HEK293 (cell line): Measurements from ENCODE around the gene SAYSD1.

Source experiments
- GLI2 ChIP-seq: fragments of 450-650 bp; formaldehyde crosslinking; IDR thresholded peaks from 2 replicates; pipeline ENCODE4; 2017; ENCODE audit warnings: missing biosample characterization, missing genetic modification characterization, low read depth, borderline replicate concordance
- MEIS1 ChIP-seq: sonication (generic); formaldehyde crosslinking; IDR thresholded peaks from 2 replicates; pipeline ENCODE4 v1.8.1; 2022; ENCODE audit warnings: missing genetic modification reagents, mild to moderate bottlenecking, borderline replicate concordance
- SCRT2 ChIP-seq: fragments of 450-650 bp; formaldehyde crosslinking; IDR thresholded peaks from 2 replicates; pipeline ENCODE4 v1.5.1; 2016; ENCODE audit warnings: missing biosample characterization, missing genetic modification characterization
- TRIM28 ChIP-seq: IDR thresholded peaks from 2 replicates; pipeline ENCODE4 v1.6.1; 2011; ENCODE audit warnings: low read length, control low read depth, borderline replicate concordance
- ZBTB21 ChIP-seq: fragments of 450-650 bp; formaldehyde crosslinking; IDR thresholded peaks from 2 replicates; pipeline ENCODE4 v1.5.1; 2017; ENCODE audit warnings: missing biosample characterization, missing genetic modification characterization
- ZBTB48 ChIP-seq: fragments of 450-650 bp; formaldehyde crosslinking; IDR thresholded peaks from 2 replicates; pipeline ENCODE4 v1.5.1; 2016; ENCODE audit warnings: missing biosample characterization, missing genetic modification characterization
- ZFP37 ChIP-seq: fragments of 450-650 bp; formaldehyde crosslinking; IDR thresholded peaks from 2 replicates; pipeline ENCODE4 v1.5.1; 2016; ENCODE audit warnings: missing biosample characterization, missing genetic modification characterization
- ZIC2 ChIP-seq: fragments of 450-650 bp; formaldehyde crosslinking; IDR thresholded peaks from 2 replicates; pipeline ENCODE4 v1.5.1; 2016; ENCODE audit warnings: missing biosample characterization, missing genetic modification characterization
- ZNF114 ChIP-seq: fragments of 450-650 bp; formaldehyde crosslinking; IDR thresholded peaks from 2 replicates; pipeline ENCODE4 v1.5.0; 2017; ENCODE audit warnings: missing biosample characterization, missing genetic modification characterization
- ZNF121 ChIP-seq: fragments of 450-650 bp; formaldehyde crosslinking; IDR thresholded peaks from 2 replicates; pipeline ENCODE4 v1.5.1; 2016; ENCODE audit warnings: missing biosample characterization, missing genetic modification characterization
- ZNF169 ChIP-seq: fragments of 450-650 bp; formaldehyde crosslinking; IDR thresholded peaks from 2 replicates; pipeline ENCODE4 v1.5.1; 2016; ENCODE audit warnings: missing biosample characterization, missing genetic modification characterization
- ZNF174 ChIP-seq: fragments of 450-650 bp; formaldehyde crosslinking; IDR thresholded peaks from 2 replicates; pipeline ENCODE4 v1.5.0; 2017; ENCODE audit warnings: missing biosample characterization, mild to moderate bottlenecking, missing genetic modification characterization
- ZNF202 ChIP-seq: fragments of 450-650 bp; formaldehyde crosslinking; IDR thresholded peaks from 2 replicates; pipeline ENCODE4 v1.5.1; 2016; ENCODE audit warnings: missing biosample characterization, missing genetic modification characterization, borderline replicate concordance
- ZNF501 ChIP-seq: fragments of 450-650 bp; formaldehyde crosslinking; IDR thresholded peaks from 2 replicates; pipeline ENCODE4 v1.5.1; 2016; ENCODE audit warnings: missing biosample characterization, missing genetic modification characterization
- ZNF529 ChIP-seq: fragments of 450-650 bp; formaldehyde crosslinking; IDR thresholded peaks from 2 replicates; pipeline ENCODE4 v1.5.1; 2017; ENCODE audit warnings: missing genetic modification characterization, missing biosample characterization; ENCODE audit not compliant: insufficient replicate concordance
- ZNF558 ChIP-seq: fragments of 450-650 bp; formaldehyde crosslinking; IDR thresholded peaks from 2 replicates; pipeline ENCODE4 v1.5.1; 2016; ENCODE audit warnings: missing biosample characterization, missing genetic modification characterization
- ZNF585B ChIP-seq: fragments of 450-650 bp; formaldehyde crosslinking; IDR thresholded peaks from 2 replicates; pipeline ENCODE4 v1.5.1; 2016; ENCODE audit warnings: missing biosample characterization, missing genetic modification characterization
- ZNF677 ChIP-seq: fragments of 450-650 bp; IDR thresholded peaks from 2 replicates; pipeline ENCODE4 v1.5.0; 2018; ENCODE audit warnings: missing biosample characterization, mild to moderate bottlenecking, missing genetic modification characterization, moderate library complexity
- TF ChIP-seq, protein P1 (sequence below): fragments of 450-650 bp; formaldehyde crosslinking; IDR thresholded peaks from 2 replicates; pipeline ENCODE4 v1.5.1; 2016; ENCODE audit warnings: missing biosample characterization, missing genetic modification characterization
- TF ChIP-seq, protein P2 (sequence below): fragments of 450-650 bp; IDR thresholded peaks from 2 replicates; pipeline ENCODE4 v1.5.1; 2018; ENCODE audit warnings: missing biosample characterization, mild to moderate bottlenecking, missing genetic modification characterization
- TF ChIP-seq, protein P3 (sequence below): fragments of 450-650 bp; formaldehyde crosslinking; IDR thresholded peaks from 2 replicates; pipeline ENCODE4 v1.5.1; 2017; ENCODE audit warnings: missing biosample characterization, missing genetic modification characterization
- TF ChIP-seq, protein P4 (sequence below): fragments of 450-650 bp; formaldehyde crosslinking; IDR thresholded peaks from 2 replicates; pipeline ENCODE4 v1.5.1; 2016; ENCODE audit warnings: missing biosample characterization, missing genetic modification characterization
- TF ChIP-seq, protein P5 (sequence below): fragments of 450-650 bp; formaldehyde crosslinking; IDR thresholded peaks from 2 replicates; pipeline ENCODE4 v1.5.1; 2016; ENCODE audit warnings: missing biosample characterization, missing genetic modification characterization

Gene SAYSD1

GRCh38 chr6:39114704-39115599, at the start of gene SAYSD1 (continued):
- TF ChIP-seq, protein P1, sequence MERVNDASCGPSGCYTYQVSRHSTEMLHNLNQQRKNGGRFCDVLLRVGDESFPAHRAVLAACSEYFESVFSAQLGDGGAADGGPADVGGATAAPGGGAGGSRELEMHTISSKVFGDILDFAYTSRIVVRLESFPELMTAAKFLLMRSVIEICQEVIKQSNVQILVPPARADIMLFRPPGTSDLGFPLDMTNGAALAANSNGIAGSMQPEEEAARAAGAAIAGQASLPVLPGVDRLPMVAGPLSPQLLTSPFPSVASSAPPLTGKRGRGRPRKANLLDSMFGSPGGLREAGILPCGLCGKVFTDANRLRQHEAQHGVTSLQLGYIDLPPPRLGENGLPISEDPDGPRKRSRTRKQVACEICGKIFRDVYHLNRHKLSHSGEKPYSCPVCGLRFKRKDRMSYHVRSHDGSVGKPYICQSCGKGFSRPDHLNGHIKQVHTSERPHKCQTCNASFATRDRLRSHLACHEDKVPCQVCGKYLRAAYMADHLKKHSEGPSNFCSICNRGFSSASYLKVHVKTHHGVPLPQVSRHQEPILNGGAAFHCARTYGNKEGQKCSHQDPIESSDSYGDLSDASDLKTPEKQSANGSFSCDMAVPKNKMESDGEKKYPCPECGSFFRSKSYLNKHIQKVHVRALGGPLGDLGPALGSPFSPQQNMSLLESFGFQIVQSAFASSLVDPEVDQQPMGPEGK, result peak; percentile 92
- no peak; the same call in 1 of the 2 replicates for TF ChIP-seq ZNF585B (tag by site-specific recombination)
- TF ChIP-seq MEIS1 (CRISPR knock-in tag), result no peak
- TF ChIP-seq, protein P2, sequence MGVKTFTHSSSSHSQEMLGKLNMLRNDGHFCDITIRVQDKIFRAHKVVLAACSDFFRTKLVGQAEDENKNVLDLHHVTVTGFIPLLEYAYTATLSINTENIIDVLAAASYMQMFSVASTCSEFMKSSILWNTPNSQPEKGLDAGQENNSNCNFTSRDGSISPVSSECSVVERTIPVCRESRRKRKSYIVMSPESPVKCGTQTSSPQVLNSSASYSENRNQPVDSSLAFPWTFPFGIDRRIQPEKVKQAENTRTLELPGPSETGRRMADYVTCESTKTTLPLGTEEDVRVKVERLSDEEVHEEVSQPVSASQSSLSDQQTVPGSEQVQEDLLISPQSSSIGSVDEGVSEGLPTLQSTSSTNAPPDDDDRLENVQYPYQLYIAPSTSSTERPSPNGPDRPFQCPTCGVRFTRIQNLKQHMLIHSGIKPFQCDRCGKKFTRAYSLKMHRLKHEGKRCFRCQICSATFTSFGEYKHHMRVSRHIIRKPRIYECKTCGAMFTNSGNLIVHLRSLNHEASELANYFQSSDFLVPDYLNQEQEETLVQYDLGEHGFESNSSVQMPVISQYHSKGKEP (tag by site-specific recombination), result 0 out of 2 replicates have a peak, but pooled peaks have one; percentile 48
- TF ChIP-seq ZIC2, result peak; percentile 88
- peak; percentile 59; the same call in 1 of the 2 replicates for TF ChIP-seq ZNF121
- TF ChIP-seq, protein P3, sequence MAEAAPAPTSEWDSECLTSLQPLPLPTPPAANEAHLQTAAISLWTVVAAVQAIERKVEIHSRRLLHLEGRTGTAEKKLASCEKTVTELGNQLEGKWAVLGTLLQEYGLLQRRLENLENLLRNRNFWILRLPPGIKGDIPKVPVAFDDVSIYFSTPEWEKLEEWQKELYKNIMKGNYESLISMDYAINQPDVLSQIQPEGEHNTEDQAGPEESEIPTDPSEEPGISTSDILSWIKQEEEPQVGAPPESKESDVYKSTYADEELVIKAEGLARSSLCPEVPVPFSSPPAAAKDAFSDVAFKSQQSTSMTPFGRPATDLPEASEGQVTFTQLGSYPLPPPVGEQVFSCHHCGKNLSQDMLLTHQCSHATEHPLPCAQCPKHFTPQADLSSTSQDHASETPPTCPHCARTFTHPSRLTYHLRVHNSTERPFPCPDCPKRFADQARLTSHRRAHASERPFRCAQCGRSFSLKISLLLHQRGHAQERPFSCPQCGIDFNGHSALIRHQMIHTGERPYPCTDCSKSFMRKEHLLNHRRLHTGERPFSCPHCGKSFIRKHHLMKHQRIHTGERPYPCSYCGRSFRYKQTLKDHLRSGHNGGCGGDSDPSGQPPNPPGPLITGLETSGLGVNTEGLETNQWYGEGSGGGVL (tag by site-specific recombination), result no peak
- TF ChIP-seq ZNF174 (tag by site-specific recombination), result no peak
- TF ChIP-seq TRIM28, result no peak
- 0 out of 2 replicates have a peak, but pooled peaks have one; percentile 18 for TF ChIP-seq ZBTB21 (tag by site-specific recombination)
- TF ChIP-seq, protein P4, sequence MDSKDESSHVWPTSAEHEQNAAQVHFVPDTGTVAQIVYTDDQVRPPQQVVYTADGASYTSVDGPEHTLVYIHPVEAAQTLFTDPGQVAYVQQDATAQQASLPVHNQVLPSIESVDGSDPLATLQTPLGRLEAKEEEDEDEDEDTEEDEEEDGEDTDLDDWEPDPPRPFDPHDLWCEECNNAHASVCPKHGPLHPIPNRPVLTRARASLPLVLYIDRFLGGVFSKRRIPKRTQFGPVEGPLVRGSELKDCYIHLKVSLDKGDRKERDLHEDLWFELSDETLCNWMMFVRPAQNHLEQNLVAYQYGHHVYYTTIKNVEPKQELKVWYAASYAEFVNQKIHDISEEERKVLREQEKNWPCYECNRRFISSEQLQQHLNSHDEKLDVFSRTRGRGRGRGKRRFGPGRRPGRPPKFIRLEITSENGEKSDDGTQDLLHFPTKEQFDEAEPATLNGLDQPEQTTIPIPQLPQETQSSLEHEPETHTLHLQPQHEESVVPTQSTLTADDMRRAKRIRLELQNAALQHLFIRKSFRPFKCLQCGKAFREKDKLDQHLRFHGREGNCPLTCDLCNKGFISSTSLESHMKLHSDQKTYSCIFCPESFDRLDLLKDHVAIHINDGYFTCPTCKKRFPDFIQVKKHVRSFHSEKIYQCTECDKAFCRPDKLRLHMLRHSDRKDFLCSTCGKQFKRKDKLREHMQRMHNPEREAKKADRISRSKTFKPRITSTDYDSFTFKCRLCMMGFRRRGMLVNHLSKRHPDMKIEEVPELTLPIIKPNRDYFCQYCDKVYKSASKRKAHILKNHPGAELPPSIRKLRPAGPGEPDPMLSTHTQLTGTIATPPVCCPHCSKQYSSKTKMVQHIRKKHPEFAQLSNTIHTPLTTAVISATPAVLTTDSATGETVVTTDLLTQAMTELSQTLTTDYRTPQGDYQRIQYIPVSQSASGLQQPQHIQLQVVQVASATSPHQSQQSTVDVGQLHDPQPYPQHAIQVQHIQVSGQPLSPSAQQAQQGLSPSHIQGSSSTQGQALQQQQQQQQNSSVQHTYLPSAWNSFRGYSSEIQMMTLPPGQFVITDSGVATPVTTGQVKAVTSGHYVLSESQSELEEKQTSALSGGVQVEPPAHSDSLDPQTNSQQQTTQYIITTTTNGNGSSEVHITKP, result peak; percentile 70
- TF ChIP-seq ZNF558 (tag by site-specific recombination), result no peak
- peak; percentile 98 for TF ChIP-seq ZNF501
- no peak for TF ChIP-seq ZNF202 (tag by site-specific recombination)
- peak; percentile 67; the same call in 1 of the 2 replicates for TF ChIP-seq ZBTB48 (tag by site-specific recombination)
- no peak; the same call in none of the 2 replicates for TF ChIP-seq ZFP37 (tag by site-specific recombination)
- TF ChIP-seq SCRT2 (tag by site-specific recombination), result no peak
- TF ChIP-seq, protein P5, sequence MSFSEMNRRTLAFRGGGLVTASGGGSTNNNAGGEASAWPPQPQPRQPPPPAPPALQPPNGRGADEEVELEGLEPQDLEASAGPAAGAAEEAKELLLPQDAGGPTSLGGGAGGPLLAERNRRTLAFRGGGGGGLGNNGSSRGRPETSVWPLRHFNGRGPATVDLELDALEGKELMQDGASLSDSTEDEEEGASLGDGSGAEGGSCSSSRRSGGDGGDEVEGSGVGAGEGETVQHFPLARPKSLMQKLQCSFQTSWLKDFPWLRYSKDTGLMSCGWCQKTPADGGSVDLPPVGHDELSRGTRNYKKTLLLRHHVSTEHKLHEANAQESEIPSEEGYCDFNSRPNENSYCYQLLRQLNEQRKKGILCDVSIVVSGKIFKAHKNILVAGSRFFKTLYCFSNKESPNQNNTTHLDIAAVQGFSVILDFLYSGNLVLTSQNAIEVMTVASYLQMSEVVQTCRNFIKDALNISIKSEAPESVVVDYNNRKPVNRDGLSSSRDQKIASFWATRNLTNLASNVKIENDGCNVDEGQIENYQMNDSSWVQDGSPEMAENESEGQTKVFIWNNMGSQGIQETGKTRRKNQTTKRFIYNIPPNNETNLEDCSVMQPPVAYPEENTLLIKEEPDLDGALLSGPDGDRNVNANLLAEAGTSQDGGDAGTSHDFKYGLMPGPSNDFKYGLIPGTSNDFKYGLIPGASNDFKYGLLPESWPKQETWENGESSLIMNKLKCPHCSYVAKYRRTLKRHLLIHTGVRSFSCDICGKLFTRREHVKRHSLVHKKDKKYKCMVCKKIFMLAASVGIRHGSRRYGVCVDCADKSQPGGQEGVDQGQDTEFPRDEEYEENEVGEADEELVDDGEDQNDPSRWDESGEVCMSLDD (tag by site-specific recombination), result peak; percentile 73; the same call in 1 of the 2 replicates
- TF ChIP-seq GLI2 (tag by site-specific recombination), result no peak
- TF ChIP-seq ZNF169 (tag by site-specific recombination), result no peak
- no peak for TF ChIP-seq ZNF529
- no peak for TF ChIP-seq ZNF114 (tag by site-specific recombination)
- no peak for TF ChIP-seq ZNF677 (tag by site-specific recombination)
